GM12801 (cell line): ENCODE results near the gene SNX19.

Source experiments
- CTCF ChIP-seq: IDR thresholded peaks from one replicate; pipeline ENCODE4 v1.5.1; 2011; ENCODE audit warnings: control low read depth; ENCODE audit not compliant: insufficient read length; ENCODE audit errors: extremely low read depth

SNX19 gene

GRCh38 chr11:130876100-130876499, 40.2 kb downstream of the SNX19 start:
- no peak for TF ChIP-seq CTCF

- TF ChIP-seq CTCF, result no peak
Measured at GRCh38 chr11:130874955-130875531, 41.2 kb downstream of the SNX19 start.

- no peak for TF ChIP-seq CTCF
Measured at GRCh38 chr11:130874396-130874795, 41.9 kb downstream of the SNX19 start.

GRCh38 chr11:130873761-130874160, 42.5 kb downstream of the SNX19 start:
- no peak for TF ChIP-seq CTCF

- no peak for TF ChIP-seq CTCF
Measured at GRCh38 chr11:130872981-130873380, 43.3 kb downstream of the SNX19 start.

- TF ChIP-seq CTCF, result no peak
Measured at GRCh38 chr11:130872513-130872912, 43.8 kb downstream of the SNX19 start.

GRCh38 chr11:130872102-130872501, 44.2 kb downstream of the SNX19 start:
- no peak for TF ChIP-seq CTCF
